Mesenteric fat pad (tissue), 1 donor: Measurements from ENCODE around the gene CBY1. TPM values are rescaled to one million over a fixed set of nuclear protein-coding genes. Genes with fewer than 3 reads are reported as not detected.

ENCODE experiments used
- DNase-seq: peaks from one replicate; pipeline ENCODE4 v3.0.0-alpha.2; 2020; ENCODE audit warnings: low spot score
- total RNA-seq: library from RNA; stranded (reverse); fragmentation: NEBNext Ultra II Directional; extraction: Animal tissue kit (Norgen Biotek cat#: 25700); gene quantifications from one replicate; pipeline ENCODE4 v1.2.1, GENCODE V29; 2021
- donor health status: DM: yes; HTN: yes; CAD: no.

The CBY1 gene
- total RNA-seq, 1 donor from 2014 or later: 18.9 TPM

DNA sequence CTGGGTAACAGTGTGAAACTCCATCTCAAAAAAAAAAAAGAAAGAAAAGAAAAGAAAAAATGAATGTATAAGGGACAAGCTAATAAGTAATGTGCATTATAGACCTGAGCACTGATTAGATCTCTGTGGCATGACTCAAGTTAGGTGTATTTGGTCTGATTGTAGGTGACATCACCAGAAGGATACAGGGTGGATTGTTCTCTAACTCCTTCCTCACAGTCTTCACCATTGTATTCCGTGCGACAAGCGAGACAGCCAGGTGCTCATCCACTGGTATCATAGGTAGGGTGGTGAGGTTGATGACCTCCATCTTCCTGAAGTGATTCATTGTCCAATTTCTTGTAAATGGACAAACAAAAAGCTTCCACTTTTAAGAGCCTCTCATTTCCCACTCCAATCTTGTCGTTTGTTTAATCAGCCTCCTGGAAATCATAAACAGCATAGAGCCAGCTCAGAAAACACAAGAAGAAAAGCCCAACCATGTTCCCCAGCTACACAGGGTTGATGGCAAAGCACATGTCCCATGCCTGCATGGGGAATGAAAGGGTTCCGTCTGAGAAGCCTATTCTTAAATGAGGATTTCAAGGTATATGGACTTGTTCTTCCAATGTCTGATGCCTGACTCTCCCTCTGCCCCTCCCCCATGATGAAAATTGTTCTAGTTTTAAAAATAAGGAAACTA is 6.5 kb upstream of the CBY1 start:
- DNase-seq: no peak

- DNase-seq: no peak
Observed at GRCh38 chr22:38652859-38653258, 3.6 kb upstream of the CBY1 start.

- no peak for DNase-seq
Observed at GRCh38 chr22:38653741-38654140, 2.7 kb upstream of the CBY1 start.

- DNase-seq: no peak
Observed at GRCh38 chr22:38655519-38656255, 751 bp upstream of the CBY1 start.

- no peak for DNase-seq
Observed at GRCh38 chr22:38657045-38657909, 839 bp downstream of the CBY1 start.

DNA sequence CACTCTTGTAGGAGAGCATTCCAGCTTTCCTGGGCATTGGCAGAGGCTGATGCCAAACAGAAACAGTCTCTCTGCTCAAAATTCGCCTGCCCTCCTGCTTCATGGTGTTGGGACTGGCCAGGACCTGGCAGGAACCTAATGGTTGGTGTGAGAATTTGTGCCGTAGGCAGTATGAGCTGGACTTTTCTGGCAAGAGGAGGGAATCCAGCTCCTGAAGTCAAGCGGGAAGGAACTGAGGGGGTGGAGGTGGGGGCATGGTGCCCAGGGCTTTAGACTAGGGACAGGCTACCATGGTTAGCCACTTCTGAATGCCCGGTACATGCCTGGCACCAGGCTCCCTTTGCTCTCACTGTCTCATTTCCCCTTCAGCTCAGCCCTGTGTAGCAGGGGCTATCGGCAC is 18.4 kb downstream of the CBY1 start:
- DNase-seq: no peak

DNA sequence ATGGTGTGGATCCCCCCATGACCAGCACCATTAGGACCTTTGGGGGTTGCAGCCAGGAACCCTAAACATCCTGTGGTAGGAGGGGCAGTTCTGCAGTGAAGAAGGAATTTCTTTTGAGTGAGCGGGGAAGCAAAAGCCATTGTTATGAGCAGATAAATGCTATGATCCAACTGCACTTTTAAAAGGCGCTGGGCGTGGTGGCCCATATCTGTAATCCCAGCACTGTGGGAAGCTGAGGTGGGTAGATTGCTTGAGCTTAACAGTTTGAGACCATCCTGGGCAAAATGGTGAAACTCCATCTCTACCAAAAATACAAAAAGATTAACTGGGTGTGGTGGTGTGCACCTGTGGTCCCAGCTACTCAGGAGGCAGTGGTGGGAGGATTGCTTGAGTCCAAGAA is 19.4 kb downstream of the CBY1 start:
- no peak for DNase-seq

DNA sequence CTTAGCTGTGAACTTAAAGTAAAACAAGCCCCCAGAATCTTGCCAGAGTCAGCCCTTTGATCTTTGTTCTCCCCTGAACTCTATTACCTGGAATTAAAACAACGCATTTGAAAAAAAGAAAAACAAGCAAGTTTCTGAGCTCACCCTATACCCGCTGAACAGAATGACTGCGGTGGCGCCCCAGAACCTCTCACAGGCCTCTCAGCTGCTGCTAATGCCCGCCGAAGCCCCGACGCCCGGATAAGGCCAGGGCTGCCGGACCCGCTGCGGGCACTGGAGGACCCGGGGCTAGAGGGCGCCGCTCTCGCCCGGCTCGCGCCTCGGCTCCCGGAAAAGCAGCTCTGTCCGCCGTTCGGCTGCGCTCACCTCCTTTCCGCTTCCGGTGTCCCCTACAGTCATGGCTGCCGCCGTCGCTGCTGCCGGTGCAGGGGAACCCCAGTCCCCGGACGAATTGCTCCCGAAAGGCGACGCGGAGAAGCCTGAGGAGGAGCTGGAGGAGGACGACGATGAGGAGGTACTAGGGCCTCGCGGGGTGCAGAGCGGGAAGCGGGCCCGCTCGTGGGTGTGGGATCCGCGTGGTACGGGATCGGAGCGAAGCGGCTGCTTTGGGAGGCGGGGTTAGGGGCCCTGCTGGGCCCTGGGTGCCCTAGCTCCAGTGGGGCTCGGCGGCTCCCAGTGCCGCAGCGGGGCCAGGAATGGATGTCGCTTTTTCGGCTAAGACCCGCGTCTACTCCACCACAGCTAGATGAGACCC is 25.3 kb downstream of the CBY1 start, which contains the start of gene TOMM22:
Gene TOMM22, plus strand, starts transcription at position 376 of the 754 bp plus-strand sequence. Its CDS starts 22 bp downstream, at position 398.
- peak; percentile 97 for DNase-seq

GRCh38 chr22:38684895-38685294 is 28.5 kb downstream of the CBY1 start:
- no peak for DNase-seq

GRCh38 chr22:38685761-38686160 is 29.3 kb downstream of the CBY1 start:
- no peak for DNase-seq

DNA sequence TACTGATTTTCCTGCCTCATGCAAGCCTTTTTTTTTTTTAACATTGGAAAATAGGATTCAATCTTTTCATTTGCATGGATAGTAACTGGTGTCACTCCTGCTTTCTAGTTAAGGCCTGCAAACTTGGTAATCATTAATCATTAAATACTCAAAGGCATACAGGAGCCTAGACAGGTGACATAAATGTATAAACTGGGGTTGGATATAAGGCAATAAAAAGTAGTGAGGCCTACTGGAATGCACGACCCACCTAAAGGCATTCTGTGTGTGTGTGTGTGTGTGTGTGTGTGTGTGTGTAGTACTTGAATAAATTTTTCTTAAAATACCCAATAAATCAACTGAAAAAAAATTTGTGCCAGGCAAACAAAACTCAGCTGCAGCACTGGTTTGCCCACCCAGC is 33.2 kb downstream of the CBY1 start:
- no peak for DNase-seq

- DNase-seq: no peak
Observed at GRCh38 chr22:38694049-38694448, 37.6 kb downstream of the CBY1 start.

GRCh38 chr22:38694940-38695339 is 38.5 kb downstream of the CBY1 start:
- no peak for DNase-seq

GRCh38 chr22:38696606-38697424 is 40.4 kb downstream of the CBY1 start:
- no peak for DNase-seq

- no peak for DNase-seq
Observed at GRCh38 chr22:38697425-38698089, 41.1 kb downstream of the CBY1 start.

- peak; percentile 49 for DNase-seq
Observed at GRCh38 chr22:38698407-38699094, 42.1 kb downstream of the CBY1 start.

DNA sequence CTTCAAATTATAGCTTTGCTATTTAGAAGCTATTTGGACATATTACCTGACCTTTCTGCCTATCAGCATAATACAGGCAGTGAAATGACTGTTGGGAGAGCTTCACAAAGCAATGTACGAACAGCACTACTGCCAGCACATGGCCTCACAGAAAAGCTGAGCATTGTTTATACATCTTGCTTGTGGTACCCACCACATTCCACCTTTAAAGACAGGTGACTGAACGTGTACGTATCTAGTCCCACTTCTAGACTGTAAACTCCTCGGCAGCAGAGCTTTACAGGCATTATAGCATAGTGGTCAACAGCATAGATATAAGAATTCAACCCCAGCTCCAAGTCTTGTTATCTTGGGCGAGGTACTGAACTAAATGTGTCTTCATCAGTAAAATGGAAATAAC is 42.7 kb downstream of the CBY1 start:
- DNase-seq: no peak

DNA sequence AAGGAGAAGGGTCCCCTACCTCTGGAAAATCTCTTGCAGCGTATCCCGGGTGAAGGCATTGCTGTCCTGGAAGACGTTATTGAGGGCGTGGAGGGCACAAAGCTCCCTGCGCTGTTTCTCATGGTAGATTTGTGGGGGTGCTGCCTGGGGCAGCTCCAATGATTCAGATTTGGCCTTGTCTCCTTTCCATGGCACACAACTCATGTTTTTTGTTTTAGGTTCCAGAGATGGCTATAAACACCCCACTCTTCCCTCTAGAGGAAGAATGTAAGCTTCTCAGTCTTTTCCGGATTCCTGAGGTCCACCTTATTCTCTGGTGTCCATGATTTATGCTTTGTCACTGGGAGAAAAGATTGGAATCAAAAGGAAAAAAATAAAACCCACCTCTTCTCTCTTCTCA is 43.3 kb downstream of the CBY1 start:
- DNase-seq: peak; percentile 68

DNA sequence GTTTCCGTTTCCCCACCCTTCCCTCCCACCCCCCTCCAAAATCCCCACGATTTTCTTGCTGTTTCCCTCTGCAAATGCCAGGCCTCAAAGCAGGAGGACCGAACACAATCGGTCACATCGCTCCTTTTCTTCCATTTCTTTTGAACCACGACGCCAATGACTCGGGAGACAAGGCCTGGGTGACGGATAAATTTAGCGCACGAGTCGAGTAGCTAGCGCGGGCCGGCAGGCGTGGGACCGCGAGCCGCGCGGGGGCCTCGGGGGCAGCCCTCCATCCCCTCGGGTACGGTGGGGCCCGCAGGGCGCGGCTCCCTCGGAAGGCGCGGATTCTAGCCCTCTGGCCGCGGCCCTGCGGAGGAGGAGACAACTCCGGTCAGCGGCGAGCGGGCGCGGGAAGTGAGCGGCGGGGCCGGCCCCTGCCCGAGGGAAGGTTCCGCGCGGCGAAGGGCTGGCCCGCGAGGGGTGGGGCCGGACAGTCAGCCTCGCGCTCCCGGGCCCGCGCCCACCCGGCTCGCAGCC is 43.9 kb downstream of the CBY1 start:
- peak; percentile 94 for DNase-seq
